HL-60 (cell line): ENCODE results near the gene BCAS4.
"Not testable (repeated sequence)": the region's sequence is repeated elsewhere in the genome, so short reads cannot be mapped to it uniquely, and the experiment has no call there.

Experiments used
- DNase-seq, 2 experiments: peaks; one replicate each; pipeline ENCODE4 v3.0.0-alpha.2; 2010 to 2020; ENCODE audit warnings: low read depth in 1 of 2, low spot score in 1 of 2
- H3K27ac ChIP-seq: fragments of 250-450 bp; sonication (Bioruptor Pico); replicated peaks from 2 replicates; pipeline ENCODE4 v1.5.1; 2020; ENCODE audit warnings: mild to moderate bottlenecking, moderate library complexity
- H3K27me3 ChIP-seq: fragments of 250-450 bp; sonication (Bioruptor Pico); 2 replicates; pipeline ENCODE4 v1.5.1; 2021; ENCODE audit warnings: mild to moderate bottlenecking, moderate library complexity; ENCODE audit not compliant: insufficient read depth, poor library complexity, severe bottlenecking
- H3K4me3 ChIP-seq: replicated peaks from 2 replicates; pipeline ENCODE4 v1.5.1; 2011; ENCODE audit warnings: mild to moderate bottlenecking, control low read depth, low read length; ENCODE audit not compliant: insufficient read depth
- GABPA ChIP-seq: IDR thresholded peaks from 2 replicates; pipeline ENCODE4 v1.6.1; 2012; ENCODE audit warnings: low read depth
- POLR2AphosphoS5 ChIP-seq: IDR thresholded peaks from 2 replicates; pipeline ENCODE4 v1.6.1; 2012; ENCODE audit warnings: low read depth
- SPI1 ChIP-seq: IDR thresholded peaks from 2 replicates; pipeline ENCODE4 v1.6.1; 2012; ENCODE audit warnings: low read depth, mild to moderate bottlenecking, borderline replicate concordance
- TF ChIP-seq, protein P1 (sequence below): IDR thresholded peaks from 2 replicates; pipeline ENCODE4 v1.6.1; 2012; ENCODE audit warnings: low read depth; ENCODE audit not compliant: insufficient replicate concordance
- TF ChIP-seq, protein P2 (sequence below): IDR thresholded peaks from one replicate; pipeline ENCODE4 v1.5.1; 2011; ENCODE audit warnings: low read length, control low read depth, inconsistent platforms; ENCODE audit not compliant: insufficient read depth

Gene BCAS4

DNA sequence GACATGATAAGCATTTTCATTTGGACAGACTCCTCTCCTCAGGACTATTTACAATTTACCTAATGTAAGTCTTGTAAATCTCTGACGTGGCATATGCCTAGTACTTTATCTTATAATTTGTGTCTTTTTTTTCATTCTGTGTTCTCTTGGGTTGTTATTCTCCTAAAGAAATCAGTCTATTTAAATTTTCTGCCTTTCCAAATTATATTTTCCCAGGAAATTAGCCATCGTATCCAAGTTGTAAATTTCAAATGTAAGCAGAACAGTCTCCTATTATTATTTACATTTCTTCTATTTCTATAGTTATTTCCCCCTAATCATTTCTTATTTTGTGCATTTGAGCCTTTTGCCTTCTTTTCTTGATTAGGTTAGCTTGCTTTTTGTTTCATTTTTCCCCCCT is 17.5 kb upstream of the BCAS4 start:
- no peak for DNase-seq
- Histone ChIP-seq H3K27me3 (no peaks in the 10 kb centered on the region), H3K27ac (no peak overlapping the region), H3K4me3 (no peak overlapping the region)
- TF ChIP-seq, protein P1, sequence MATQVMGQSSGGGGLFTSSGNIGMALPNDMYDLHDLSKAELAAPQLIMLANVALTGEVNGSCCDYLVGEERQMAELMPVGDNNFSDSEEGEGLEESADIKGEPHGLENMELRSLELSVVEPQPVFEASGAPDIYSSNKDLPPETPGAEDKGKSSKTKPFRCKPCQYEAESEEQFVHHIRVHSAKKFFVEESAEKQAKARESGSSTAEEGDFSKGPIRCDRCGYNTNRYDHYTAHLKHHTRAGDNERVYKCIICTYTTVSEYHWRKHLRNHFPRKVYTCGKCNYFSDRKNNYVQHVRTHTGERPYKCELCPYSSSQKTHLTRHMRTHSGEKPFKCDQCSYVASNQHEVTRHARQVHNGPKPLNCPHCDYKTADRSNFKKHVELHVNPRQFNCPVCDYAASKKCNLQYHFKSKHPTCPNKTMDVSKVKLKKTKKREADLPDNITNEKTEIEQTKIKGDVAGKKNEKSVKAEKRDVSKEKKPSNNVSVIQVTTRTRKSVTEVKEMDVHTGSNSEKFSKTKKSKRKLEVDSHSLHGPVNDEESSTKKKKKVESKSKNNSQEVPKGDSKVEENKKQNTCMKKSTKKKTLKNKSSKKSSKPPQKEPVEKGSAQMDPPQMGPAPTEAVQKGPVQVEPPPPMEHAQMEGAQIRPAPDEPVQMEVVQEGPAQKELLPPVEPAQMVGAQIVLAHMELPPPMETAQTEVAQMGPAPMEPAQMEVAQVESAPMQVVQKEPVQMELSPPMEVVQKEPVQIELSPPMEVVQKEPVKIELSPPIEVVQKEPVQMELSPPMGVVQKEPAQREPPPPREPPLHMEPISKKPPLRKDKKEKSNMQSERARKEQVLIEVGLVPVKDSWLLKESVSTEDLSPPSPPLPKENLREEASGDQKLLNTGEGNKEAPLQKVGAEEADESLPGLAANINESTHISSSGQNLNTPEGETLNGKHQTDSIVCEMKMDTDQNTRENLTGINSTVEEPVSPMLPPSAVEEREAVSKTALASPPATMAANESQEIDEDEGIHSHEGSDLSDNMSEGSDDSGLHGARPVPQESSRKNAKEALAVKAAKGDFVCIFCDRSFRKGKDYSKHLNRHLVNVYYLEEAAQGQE: no peak
- TF ChIP-seq SPI1: no peak
- TF ChIP-seq, protein P2, sequence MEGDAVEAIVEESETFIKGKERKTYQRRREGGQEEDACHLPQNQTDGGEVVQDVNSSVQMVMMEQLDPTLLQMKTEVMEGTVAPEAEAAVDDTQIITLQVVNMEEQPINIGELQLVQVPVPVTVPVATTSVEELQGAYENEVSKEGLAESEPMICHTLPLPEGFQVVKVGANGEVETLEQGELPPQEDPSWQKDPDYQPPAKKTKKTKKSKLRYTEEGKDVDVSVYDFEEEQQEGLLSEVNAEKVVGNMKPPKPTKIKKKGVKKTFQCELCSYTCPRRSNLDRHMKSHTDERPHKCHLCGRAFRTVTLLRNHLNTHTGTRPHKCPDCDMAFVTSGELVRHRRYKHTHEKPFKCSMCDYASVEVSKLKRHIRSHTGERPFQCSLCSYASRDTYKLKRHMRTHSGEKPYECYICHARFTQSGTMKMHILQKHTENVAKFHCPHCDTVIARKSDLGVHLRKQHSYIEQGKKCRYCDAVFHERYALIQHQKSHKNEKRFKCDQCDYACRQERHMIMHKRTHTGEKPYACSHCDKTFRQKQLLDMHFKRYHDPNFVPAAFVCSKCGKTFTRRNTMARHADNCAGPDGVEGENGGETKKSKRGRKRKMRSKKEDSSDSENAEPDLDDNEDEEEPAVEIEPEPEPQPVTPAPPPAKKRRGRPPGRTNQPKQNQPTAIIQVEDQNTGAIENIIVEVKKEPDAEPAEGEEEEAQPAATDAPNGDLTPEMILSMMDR: no peak

DNA sequence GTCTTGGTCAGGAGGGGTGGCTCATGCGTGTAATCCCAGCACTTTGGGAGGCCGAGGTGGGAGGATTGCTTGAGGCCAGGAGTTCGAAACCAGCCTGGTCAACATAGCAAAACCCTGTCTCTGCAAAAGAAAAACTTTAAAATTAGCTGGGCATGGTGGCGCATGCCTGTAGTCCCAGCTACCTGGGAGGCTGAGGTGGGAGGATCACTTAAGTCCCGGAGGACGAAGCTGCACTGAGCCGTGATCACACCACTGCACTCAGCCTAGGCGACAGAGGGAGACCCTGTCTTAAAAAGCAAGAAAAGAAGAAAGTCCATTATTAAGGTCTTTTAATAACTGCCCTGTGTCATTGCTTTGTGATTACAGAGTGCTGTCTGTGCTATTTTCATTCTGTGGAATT is 15.9 kb upstream of the BCAS4 start:
- H3K27me3 ChIP-seq, H3K4me3 ChIP-seq, DNase-seq, H3K27ac ChIP-seq: not testable (repeated sequence)

DNA sequence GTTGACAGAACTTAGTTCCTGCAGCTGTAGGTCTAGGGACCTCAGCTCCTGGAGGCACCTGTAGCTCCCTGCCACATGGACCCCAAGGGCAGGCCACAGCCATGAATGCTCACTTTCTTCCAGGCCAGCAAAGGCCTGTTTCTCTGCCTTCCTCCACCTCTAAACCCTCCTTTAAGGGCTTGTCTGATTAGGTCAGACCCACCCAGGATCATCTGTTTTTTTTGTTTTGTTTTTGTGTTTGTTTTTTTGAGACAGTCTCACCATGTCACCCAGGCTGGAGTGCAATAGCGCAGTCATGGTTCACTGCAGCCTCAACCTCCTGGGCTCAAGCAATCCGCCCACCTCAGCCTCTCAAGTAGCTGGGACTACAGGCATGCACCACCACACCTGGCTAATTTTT is 11.5 kb upstream of the BCAS4 start:
- no peak for DNase-seq
- Histone ChIP-seq H3K27ac (no peak overlapping the region), H3K4me3 (no peak overlapping the region), H3K27me3 (no peaks in the 10 kb centered on the region)
- TF ChIP-seq SPI1 (no peak), POLR2AphosphoS5 (no peak), GABPA (no peak)
- TF ChIP-seq, protein P1: no peak
- TF ChIP-seq, protein P2: no peak

DNA sequence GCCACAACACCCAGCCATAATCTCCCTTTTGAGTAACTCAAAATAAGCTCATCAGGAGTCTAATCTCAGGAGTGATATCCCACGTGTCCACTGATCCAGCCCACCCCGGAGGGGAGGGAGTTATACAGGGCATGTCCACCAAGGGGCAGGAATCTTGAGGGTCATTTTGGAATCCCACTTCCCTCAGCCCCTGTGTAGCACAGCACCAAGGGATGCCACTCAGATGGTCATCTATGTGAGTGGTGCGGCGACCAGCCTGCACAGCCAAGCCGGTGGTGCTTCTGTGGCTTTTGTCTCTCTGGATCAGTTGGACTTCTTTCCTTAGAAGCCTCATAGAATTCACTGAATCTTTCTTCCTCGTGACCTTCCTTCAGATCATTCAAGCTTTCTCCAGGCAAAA is 11.0 kb upstream of the BCAS4 start:
- H3K27ac ChIP-seq: no peak overlapping the region
- DNase-seq: no peak
- no peaks in the 10 kb centered on the region for H3K27me3 ChIP-seq
- H3K4me3 ChIP-seq: no peak overlapping the region
- TF ChIP-seq, protein P2: no peak
- TF ChIP-seq SPI1: no peak
- TF ChIP-seq, protein P1: no peak
- TF ChIP-seq POLR2AphosphoS5: no peak
- TF ChIP-seq GABPA: no peak
